Erythroblast (primary cell): ENCODE results near the gene CACNG7.

ENCODE experiments used
- GATA1 ChIP-seq: IDR thresholded peaks from 2 replicates; pipeline ENCODE4 v1.6.1; 2011; ENCODE audit warnings: low read depth, mild to moderate bottlenecking, control low read depth, low read length, moderate library complexity
- POLR2A ChIP-seq: IDR thresholded peaks from 2 replicates; pipeline ENCODE4 v1.6.1; 2011; ENCODE audit warnings: mild to moderate bottlenecking, low read length

GRCh38 chr19:53907690-53908089, 1.4 kb upstream of the CACNG7 start:
- no peak for TF ChIP-seq POLR2A
- no peak for TF ChIP-seq GATA1
